K562 (cell line): Measurements from ENCODE around the gene TXNL4A. TPM values are rescaled to one million over a fixed set of nuclear protein-coding genes. Genes with fewer than 3 reads are reported as not detected.

ENCODE experiments used
- ATAC-seq: fragments of 200-7000 bp; cut with Tn5 transposase; 3 replicates; pipeline ENCODE4 v1.9.1; 2020; ENCODE audit warnings: moderate library complexity
- BruUV-seq: library from RNA; stranded (reverse); fragments of 400-500 nt; replicated peaks from 2 replicates; lab custom pipeline; 2021; lab: Mats Ljungman, UMichigan
- CTCF ChIA-PET: fragments of 300-600 bp; formaldehyde crosslinking; extraction: SDS; loops from one replicate; lab custom pipeline; 2021; ENCODE audit warnings: low intra/inter-chr PET ratio; lab: Yijun Ruan, JAX
- POLR2A ChIA-PET: fragments of 300-600, 350-650 bp; sonication (Branson Sonifier 250); formaldehyde crosslinking; extraction: SDS; loops from one replicate; lab custom pipeline; 2021; ENCODE audit warnings: antibody characterized with exemption, inconsistent platforms; lab: Yijun Ruan, JAX
- DNase-seq, 4 experiments: peaks; one replicate each; pipeline versions ENCODE4 v3.0.0 to v3.0.0-alpha.2; 2011 to 2018; ENCODE audit warnings: low spot score in 3 of 4, mixed read lengths in 3 of 4; ENCODE audit errors: extremely low read depth in 1 of 4
- FAIRE-seq: peaks from 2 replicates; lab custom pipeline; 2011; peaks lifted over from hg19 to GRCh38; lab: Jason Lieb, UNC
- H2AFZ ChIP-seq: 2 replicates; pipeline ENCODE4 v1.6.0; 2011; ENCODE audit warnings: low read depth, low read length, control low read depth, inconsistent platforms
- H3K27ac ChIP-seq: fragments of 200-600 bp; 3 replicates; pipeline ENCODE4 v1.8.0; 2011; ENCODE audit warnings: low read depth, mild to moderate bottlenecking, control low read depth, inconsistent platforms, low read length, moderate library complexity, mixed read lengths; ENCODE audit errors: extremely low read depth
- H3K27me3 ChIP-seq, 2 experiments: fragments of 300-600 bp in 1 of 2; 2 replicates in 1 of 2; 3 replicates in 1 of 2; pipeline versions ENCODE4 v1.6.0 to v1.8.0; 2011; ENCODE audit warnings: inconsistent platforms in 2 of 2, low read length in 2 of 2, mild to moderate bottlenecking in 1 of 2, mixed read lengths in 1 of 2, moderate library complexity in 1 of 2; ENCODE audit not compliant: control insufficient read depth in 2 of 2, insufficient read depth in 2 of 2
- H3K36me3 ChIP-seq: fragments of 300-600 bp; 3 replicates; pipeline ENCODE4 v1.8.0; 2011; ENCODE audit warnings: mild to moderate bottlenecking, low read length, inconsistent platforms; ENCODE audit not compliant: control insufficient read depth, insufficient read depth
- H3K4me1 ChIP-seq, 2 experiments: fragments of 200-600 bp in 1 of 2; replicated peaks in 1 of 2; 2 replicates in 1 of 2; 3 replicates in 1 of 2; pipeline versions ENCODE4 v1.5.1 to v1.8.0; 2011; ENCODE audit warnings: inconsistent platforms in 2 of 2, low read length in 2 of 2, mild to moderate bottlenecking in 1 of 2, mixed read lengths in 1 of 2, moderate library complexity in 1 of 2; ENCODE audit not compliant: control insufficient read depth in 2 of 2, insufficient read depth in 2 of 2
- H3K4me2 ChIP-seq: 2 replicates; pipeline ENCODE4 v1.6.1; 2011; ENCODE audit warnings: low read length, control low read depth, inconsistent platforms, mixed read lengths; ENCODE audit not compliant: insufficient read depth
- H3K4me3 ChIP-seq: fragments of 200-600 bp; sonication (generic), shearing (Covaris generic); 2 replicates; pipeline ENCODE4 v1.5.1; 2016; ENCODE audit warnings: control low read depth, inconsistent platforms
- H3K79me2 ChIP-seq: fragments of 200-600 bp; 3 replicates; pipeline ENCODE4 v1.8.0; 2011; ENCODE audit warnings: low read length, inconsistent platforms; ENCODE audit not compliant: control insufficient read depth, insufficient read depth
- H3K9ac ChIP-seq, 2 experiments: 2 replicates each; pipeline versions ENCODE4 v1.6.0 to v1.6.1; 2011; ENCODE audit warnings: low read depth in 2 of 2, low read length in 2 of 2, control low read depth in 1 of 2, inconsistent platforms in 1 of 2, mild to moderate bottlenecking in 1 of 2, mixed read lengths in 1 of 2; ENCODE audit not compliant: insufficient read depth in 1 of 2
- H3K9me1 ChIP-seq: one replicate; pipeline ENCODE4 v1.6.0; 2011; ENCODE audit warnings: inconsistent platforms, mild to moderate bottlenecking, low read length, moderate library complexity; ENCODE audit not compliant: control insufficient read depth, insufficient read depth
- H3K9me3 ChIP-seq: replicated peaks from 2 replicates; pipeline ENCODE4 v1.5.1; 2011; ENCODE audit warnings: low read depth, low read length, inconsistent platforms; ENCODE audit not compliant: control insufficient read depth, insufficient read depth
- H4K20me1 ChIP-seq: replicated peaks from 2 replicates; pipeline ENCODE4 v1.6.1; 2011; ENCODE audit warnings: low read length, inconsistent platforms, mixed read lengths; ENCODE audit not compliant: control insufficient read depth, insufficient read depth
- CBX3 ChIP-seq, 2 experiments: IDR thresholded peaks; 1 replicate in 1 of 2; 2 replicates in 1 of 2; pipeline ENCODE4 v1.6.1; 2012; ENCODE audit warnings: inconsistent platforms in 2 of 2, low read length in 2 of 2, borderline replicate concordance in 1 of 2, control low read depth in 1 of 2
- GTF2B ChIP-seq: IDR thresholded peaks from 2 replicates; pipeline ENCODE4 v1.6.1; 2011; ENCODE audit not compliant: insufficient read length; ENCODE audit errors: extremely low read depth
- HBP1 ChIP-seq: fragments of 450-650 bp; formaldehyde crosslinking; IDR thresholded peaks from 2 replicates; pipeline ENCODE4 v1.4.0; 2022; ENCODE audit warnings: missing genetic modification characterization
- HEY1 ChIP-seq: fragments of 250-450 bp; sonication (Bioruptor Pico); IDR thresholded peaks from 2 replicates; pipeline ENCODE4 v1.5.0; 2020; ENCODE audit warnings: mild to moderate bottlenecking, moderate library complexity, borderline replicate concordance
- MNT ChIP-seq, 2 experiments: fragments of 450-650 bp; conservative IDR thresholded peaks; 2 replicates each; pipeline ENCODE4 v1.6.1; 2017; ENCODE audit warnings: mild to moderate bottlenecking in 2 of 2, moderate library complexity in 2 of 2
- MYBL2 ChIP-seq, 2 experiments: fragments of 450-650 bp in 1 of 2; sonication (generic) in 1 of 2; formaldehyde crosslinking in 1 of 2; IDR thresholded peaks; 2 replicates each; pipeline versions ENCODE4 v1.6.1 to v1.8.1; 2017 to 2022; ENCODE audit warnings: borderline replicate concordance in 1 of 2, inconsistent platforms in 1 of 2, low read depth in 1 of 2, mild to moderate bottlenecking in 1 of 2, missing genetic modification reagents in 1 of 2, moderate library complexity in 1 of 2
- PTBP1 ChIP-seq: fragments of 200-400 bp; formaldehyde crosslinking; IDR thresholded peaks from 2 replicates; pipeline ENCODE4 v1.6.1; 2017; ENCODE audit warnings: low read depth, low read length
- RB1 ChIP-seq: fragments of 450-650 bp; IDR thresholded peaks from 2 replicates; pipeline ENCODE4 v1.6.1; 2017; ENCODE audit warnings: low read depth, mild to moderate bottlenecking
- SIX5 ChIP-seq, 2 experiments: IDR thresholded peaks; 2 replicates each; pipeline ENCODE4 v1.6.1; 2011; ENCODE audit warnings: low read length in 2 of 2, borderline replicate concordance in 1 of 2, low read depth in 1 of 2, mild to moderate bottlenecking in 1 of 2, moderate library complexity in 1 of 2; ENCODE audit not compliant: insufficient read depth in 1 of 2
- TCFL5 ChIP-seq: fragments of 250-450 bp; sonication (Bioruptor Pico); conservative IDR thresholded peaks from 2 replicates; pipeline ENCODE4 v1.6.1; 2021; ENCODE audit warnings: mild to moderate bottlenecking, moderate library complexity, matching md5 sums
- XRCC4 ChIP-seq: IDR thresholded peaks from one replicate; pipeline ENCODE4 v1.6.1; 2011; ENCODE audit not compliant: insufficient read depth, insufficient read length; ENCODE audit errors: extremely low read depth
- ZNF324 ChIP-seq: fragments of 250-450 bp; sonication (Bioruptor Pico); IDR thresholded peaks from 2 replicates; pipeline ENCODE4 v1.4.0; 2020; ENCODE audit warnings: mild to moderate bottlenecking
- WGBS: fragments of 100-300 bp; shearing (Covaris generic); methylation state at CpG from one replicate; pipeline ENCODE4 v1.1.6; 2016; ENCODE audit warnings: low coverage, mixed read lengths; ENCODE audit not compliant: insufficient coverage; ENCODE audit errors: missing lambda C conversion rate; 5-methylcytosine and 5-hydroxymethylcytosine counted together
- in situ Hi-C: fragments of 300-500 bp; cut with MboI; formaldehyde crosslinking; loops from 4 replicates; pipeline ENCODE4 v1.15.0; 2018; ENCODE audit warnings: inconsistent platforms, mixed read lengths
- intact Hi-C: fragments of 100-400 bp; cut with micrococcal nuclease; formaldehyde crosslinking; loops from 2 replicates; pipeline ENCODE4 v1.14.2; 2022
- polyA plus RNA-seq, 8 experiments: library from polyadenylated mRNA; depleted of rRNA in 4 of 8; stranded (reverse) in 5 of 8; unstranded in 3 of 8; fragments of >200 nt; fragmentation: Nextera tagmentation in 2 of 8; fragmentation: Illumina TruSeq in 1 of 8; extraction: Ambion mirVana in 2 of 8; extraction: Trizol in 1 of 8; gene quantifications; 2 replicates each; pipeline versions ENCODE4 v1.2.1 to v1.2.3, GENCODE V29; 2011 to 2014; ENCODE audit warnings: inconsistent platforms in 1 of 8, missing spikeins in 1 of 8
- total RNA-seq, 7 experiments: library from RNA; depleted of rRNA in 6 of 7; stranded (reverse); fragments of >200 nt in 6 of 7; fragmentation: Illumina TruSeq in 2 of 7; extraction: Trizol in 2 of 7; gene quantifications; 2 replicates each; pipeline versions ENCODE4 v1.2.1 to v1.2.3, GENCODE V29; 2011 to 2021; ENCODE audit warnings: low replicate concordance in 1 of 7

The TXNL4A gene
- total and polyA plus RNA-seq, 9 of the 15 experiments (the other 6 are each of a cell fraction or from before 2014, with no cell fraction given) = 27.0 to 132 (median 87.5) TPM

- no peak overlapping the region for H2AFZ ChIP-seq
- H3K9me1 ChIP-seq = no peaks in the 10 kb centered on the region
- H3K9me3 ChIP-seq = no peaks in the 10 kb centered on the region
- ChIA-PET POLR2A (interaction anchor here (0.8 to 1.1 kb wide), 2 partner anchors 11 to 13 kb away, joined by 4 to 5 read pairs; no protein-coding TSS in a partner anchor), CTCF (no interaction called here)
- TF ChIP-seq GTF2B = no peak
- TF ChIP-seq CBX3 (IDR thresholded peaks at IDR 0.05; ENCODE audit: borderline replicate concordance in 1 of 2, low read length in 2 of 2) = no peak
- no peak for TF ChIP-seq XRCC4
- no peak for TF ChIP-seq ZNF324 (CRISPR knock-in tag)
- no peak for TF ChIP-seq SIX5 (IDR thresholded peaks at IDR 0.05; ENCODE audit: borderline replicate concordance in 1 of 2, insufficient read depth in 1 of 2, low read depth in 1 of 2, low read length in 2 of 2)
- TF ChIP-seq RB1 = no peak
- TF ChIP-seq HBP1 (CRISPR knock-in tag) = no peak
- no peak for TF ChIP-seq HEY1
- no peak for TF ChIP-seq MYBL2 (IDR thresholded peaks at IDR 0.05; ENCODE audit: low read depth)
- TF ChIP-seq MYBL2 (CRISPR knock-in tag; IDR thresholded peaks at IDR 0.05; ENCODE audit: borderline replicate concordance) = no peak
- no peak for TF ChIP-seq TCFL5
- no peak for TF ChIP-seq PTBP1
- TF ChIP-seq MNT (conservative IDR thresholded peaks at IDR 0.05) = no peak
- H3K4me1 ChIP-seq = peaks cover 16 to 24% of the 10 kb centered on the region in 2 experiments; a peak in 4 of 5 replicates
- H3K79me2 ChIP-seq = peaks cover 87% of the 10 kb centered on the region
- no peak overlapping the region for H3K27ac ChIP-seq
- 87% methylated on average over 10 of the region's 14 CpGs for WGBS
- in situ Hi-C loops = no loop called here
- no peaks in the 10 kb centered on the region for H3K27me3 ChIP-seq
- H4K20me1 ChIP-seq = peaks cover 37% of the 10 kb centered on the region
- no TSS peak for BruUV-seq
- peaks cover 78% of the 10 kb centered on the region for H3K36me3 ChIP-seq
- H3K4me2 ChIP-seq = no peak overlapping the region
- FAIRE-seq (no peak), DNase-seq (no peak), ATAC-seq (no peak)
- H3K4me3 ChIP-seq = no peak overlapping the region
- H3K9ac ChIP-seq = no peak overlapping the region
- intact Hi-C loops = no loop called here
Measured at GRCh38 chr18:79975985-79976680, 12.2 kb downstream of the TXNL4A start.
